Activated naive CD4-positive, alpha-beta T cell treated with anti-CD3 and anti-CD28 coated beads for 36 hours (primary cell): ENCODE measurements around the gene PFDN4. TPM values are rescaled to one million over a fixed set of nuclear protein-coding genes. Genes with fewer than 3 reads are reported as not detected.
"Not testable (repeated sequence)": the region's sequence is repeated elsewhere in the genome, so short reads cannot be mapped to it uniquely, and the experiment has no call there.

ENCODE experiments used
- CTCF ChIA-PET: fragments of 350-600 bp; sonication (Branson Sonifier 250); formaldehyde crosslinking; loops from one replicate; lab custom pipeline; 2021; ENCODE audit warnings: antibody characterized with exemption; lab: Charles Lee
- DNase-seq: peaks from one replicate; pipeline ENCODE4 v3.0.0-alpha.2; 2020
- H3K27ac Mint-ChIP-seq: one replicate; pipeline ENCODE4 v1.8.0; 2021; ENCODE audit warnings: mild to moderate bottlenecking, mixed read lengths
- H3K27me3 Mint-ChIP-seq: one replicate; pipeline ENCODE4 v1.8.0; 2021; ENCODE audit warnings: low read depth, mixed read lengths
- H3K36me3 Mint-ChIP-seq: one replicate; pipeline ENCODE4 v1.8.0; 2021; ENCODE audit warnings: low read depth, mixed read lengths
- H3K4me1 Mint-ChIP-seq: one replicate; pipeline ENCODE4 v1.8.0; 2021; ENCODE audit warnings: low read depth, mixed read lengths
- H3K4me3 Mint-ChIP-seq: one replicate; pipeline ENCODE4 v1.8.0; 2021; ENCODE audit warnings: mild to moderate bottlenecking, moderate library complexity, mixed read lengths
- H3K9me3 Mint-ChIP-seq: one replicate; pipeline ENCODE4 v1.8.0; 2021; ENCODE audit warnings: mixed read lengths
- intact Hi-C: fragments of 100-400 bp; cut with micrococcal nuclease; formaldehyde crosslinking; loops from one replicate; pipeline ENCODE4 v1.15.1; 2023
- total RNA-seq, 2 experiments: library from RNA; stranded (reverse); gene quantifications; one replicate each; pipeline ENCODE4 v1.2.3, GENCODE V29; 2021

PFDN4 gene
- total RNA-seq, 2 experiments from 2014 or later: 48.8 to 53.3 TPM

- H3K36me3 Mint-ChIP-seq: no peaks in the 10 kb centered on the region
- H3K4me3 Mint-ChIP-seq: no peak overlapping the region
- peaks cover 17% of the 10 kb centered on the region for H3K27me3 Mint-ChIP-seq
- intact Hi-C loops: no loop called here
- DNase-seq: no peak
- peaks cover 7% of the 10 kb centered on the region for H3K9me3 Mint-ChIP-seq
- no peaks in the 10 kb centered on the region for H3K4me1 Mint-ChIP-seq
- CTCF ChIA-PET: no interaction called here
- H3K27ac Mint-ChIP-seq: no peak overlapping the region
These were observed 36.2 kb downstream of the PFDN4 start for GRCh38 chr20:54244113-54244512.

GRCh38 chr20:54248705-54249104 is 40.8 kb downstream of the PFDN4 start:
- intact Hi-C loops, DNase-seq, H3K27ac Mint-ChIP-seq, H3K4me3 Mint-ChIP-seq, H3K9me3 Mint-ChIP-seq, H3K27me3 Mint-ChIP-seq, H3K36me3 Mint-ChIP-seq, H3K4me1 Mint-ChIP-seq: not testable (repeated sequence)
- CTCF ChIA-PET: interaction anchor here (1.0 to 1.2 kb wide), 2 partner anchors 48 to 146 kb away, joined by 3 to 4 read pairs; no protein-coding TSS in a partner anchor

- CTCF ChIA-PET: interaction anchor here (0.6 kb wide), 2 partner anchors 80 to 167 kb away, joined by 4 to 6 read pairs; no protein-coding TSS in a partner anchor
- H3K27ac Mint-ChIP-seq: no peak overlapping the region
- DNase-seq: no peak
- H3K36me3 Mint-ChIP-seq: no peaks in the 10 kb centered on the region
- H3K4me3 Mint-ChIP-seq: no peak overlapping the region
- intact Hi-C loops: no loop called here
- no peaks in the 10 kb centered on the region for H3K27me3 Mint-ChIP-seq
- H3K4me1 Mint-ChIP-seq: no peaks in the 10 kb centered on the region
- H3K9me3 Mint-ChIP-seq: peaks cover 2% of the 10 kb centered on the region
These were observed 42.8 kb downstream of the PFDN4 start for GRCh38 chr20:54250691-54251090.

- no peak for DNase-seq
- CTCF ChIA-PET: interaction anchor here (0.6 kb wide), 2 partner anchors 79 to 167 kb away, joined by 4 to 6 read pairs; no protein-coding TSS in a partner anchor
- no peaks in the 10 kb centered on the region for H3K27me3 Mint-ChIP-seq
- no peaks in the 10 kb centered on the region for H3K36me3 Mint-ChIP-seq
- H3K4me1 Mint-ChIP-seq: no peaks in the 10 kb centered on the region
- no peak overlapping the region for H3K27ac Mint-ChIP-seq
- peaks cover 2% of the 10 kb centered on the region for H3K9me3 Mint-ChIP-seq
- intact Hi-C loops: no loop called here
- no peak overlapping the region for H3K4me3 Mint-ChIP-seq
These were observed 43.2 kb downstream of the PFDN4 start for GRCh38 chr20:54251096-54251495.

GRCh38 chr20:54254596-54254995 is 46.7 kb downstream of the PFDN4 start:
- CTCF ChIA-PET: no interaction called here

GRCh38 chr20:54255157-54255556 is 47.3 kb downstream of the PFDN4 start:
- Mint-ChIP-seq H3K9me3 (no peaks in the 10 kb centered on the region), H3K4me3 (no peak overlapping the region), H3K27me3 (peaks cover 2% of the 10 kb centered on the region), H3K36me3 (no peaks in the 10 kb centered on the region), H3K27ac (no peak overlapping the region), H3K4me1 (no peaks in the 10 kb centered on the region)
- intact Hi-C loops: no loop called here
- no peak for DNase-seq
- CTCF ChIA-PET: no interaction called here

More at GRCh38 chr20:54254596-54254995, 46.7 kb downstream of the PFDN4 start:
- Mint-ChIP-seq H3K27ac (no peak overlapping the region), H3K4me1 (no peaks in the 10 kb centered on the region), H3K36me3 (no peaks in the 10 kb centered on the region), H3K27me3 (peaks cover 2% of the 10 kb centered on the region), H3K4me3 (no peak overlapping the region), H3K9me3 (no peaks in the 10 kb centered on the region)
- no peak for DNase-seq
- intact Hi-C loops: no loop called here

- H3K36me3 Mint-ChIP-seq: no peaks in the 10 kb centered on the region
- H3K4me3 Mint-ChIP-seq: no peak overlapping the region
- no peak for DNase-seq
- H3K27ac Mint-ChIP-seq: no peak overlapping the region
- no peaks in the 10 kb centered on the region for H3K4me1 Mint-ChIP-seq
- H3K9me3 Mint-ChIP-seq: no peaks in the 10 kb centered on the region
- intact Hi-C loops: no loop called here
- CTCF ChIA-PET: no interaction called here
- H3K27me3 Mint-ChIP-seq: peaks cover 2% of the 10 kb centered on the region
These were observed 48.3 kb downstream of the PFDN4 start for GRCh38 chr20:54256202-54256601.

- no peaks in the 10 kb centered on the region for H3K9me3 Mint-ChIP-seq
These were observed 49.4 kb downstream of the PFDN4 start for GRCh38 chr20:54257071-54257816.

GRCh38 chr20:54260116-54260515 is 52.2 kb downstream of the PFDN4 start:
- Mint-ChIP-seq H3K4me3 (no peak overlapping the region), H3K27me3 (peaks cover 2% of the 10 kb centered on the region), H3K36me3 (no peaks in the 10 kb centered on the region), H3K27ac (no peak overlapping the region), H3K4me1 (peaks cover 4% of the 10 kb centered on the region), H3K9me3 (no peaks in the 10 kb centered on the region)
- CTCF ChIA-PET: no interaction called here
- intact Hi-C loops: no loop called here
- DNase-seq: no peak

More at GRCh38 chr20:54257071-54257816, 49.4 kb downstream of the PFDN4 start:
- Mint-ChIP-seq H3K36me3 (no peaks in the 10 kb centered on the region), H3K4me3 (no peak overlapping the region), H3K27ac (no peak overlapping the region), H3K4me1 (no peaks in the 10 kb centered on the region), H3K27me3 (peaks cover 2% of the 10 kb centered on the region)
- DNase-seq: no peak
- CTCF ChIA-PET: no interaction called here
- intact Hi-C loops: no loop called here

- Mint-ChIP-seq H3K9me3 (no peaks in the 10 kb centered on the region), H3K27me3 (no peaks in the 10 kb centered on the region), H3K4me1 (peaks cover 19% of the 10 kb centered on the region), H3K4me3 (no peak overlapping the region), H3K36me3 (no peaks in the 10 kb centered on the region), H3K27ac (no peak overlapping the region)
- intact Hi-C loops: no loop called here
- DNase-seq: no peak
- CTCF ChIA-PET: no interaction called here
These were observed 54.8 kb downstream of the PFDN4 start for GRCh38 chr20:54262671-54263070.

- CTCF ChIA-PET: no interaction called here
- H3K27ac Mint-ChIP-seq: no peak overlapping the region
- DNase-seq: no peak
- intact Hi-C loops: no loop called here
- peaks cover 24% of the 10 kb centered on the region for H3K4me1 Mint-ChIP-seq
- peaks cover 3% of the 10 kb centered on the region for H3K27me3 Mint-ChIP-seq
- H3K9me3 Mint-ChIP-seq: no peaks in the 10 kb centered on the region
- H3K36me3 Mint-ChIP-seq: no peaks in the 10 kb centered on the region
- H3K4me3 Mint-ChIP-seq: no peak overlapping the region
These were observed 55.3 kb downstream of the PFDN4 start for GRCh38 chr20:54263116-54263690.

- H3K36me3 Mint-ChIP-seq, CTCF ChIA-PET, intact Hi-C loops, H3K9me3 Mint-ChIP-seq, H3K27me3 Mint-ChIP-seq, H3K4me3 Mint-ChIP-seq, DNase-seq, H3K27ac Mint-ChIP-seq: not testable (repeated sequence)
- peaks cover 24% of the 10 kb centered on the region for H3K4me1 Mint-ChIP-seq
These were observed 57.9 kb downstream of the PFDN4 start for GRCh38 chr20:54265791-54266190.

GRCh38 chr20:54266844-54267243 is 59.0 kb downstream of the PFDN4 start:
- no peaks in the 10 kb centered on the region for H3K36me3 Mint-ChIP-seq
- H3K27me3 Mint-ChIP-seq: peaks cover 10% of the 10 kb centered on the region
- peaks cover 29% of the 10 kb centered on the region for H3K4me1 Mint-ChIP-seq
- intact Hi-C loops: loop anchor here (1.0 kb wide), 1 partner anchor 18 kb away; no protein-coding TSS in a partner anchor
- H3K27ac Mint-ChIP-seq: peak overlapping the region; percentile 3
- no peak overlapping the region for H3K4me3 Mint-ChIP-seq
- H3K9me3 Mint-ChIP-seq: no peaks in the 10 kb centered on the region
- no peak for DNase-seq
- CTCF ChIA-PET: interaction anchor here (0.6 to 1.1 kb wide), 3 partner anchors 19 to 378 kb away, joined by 3 read pairs; no protein-coding TSS in a partner anchor
